Skeletal muscle tissue (tissue), 4 donors: Measurements from ENCODE around the gene ARID1B. TPM values are rescaled to one million over a fixed set of nuclear protein-coding genes. Genes with fewer than 3 reads are reported as not detected.

Experiments used
- H3K27ac ChIP-seq: one replicate; pipeline ENCODE4 v1.7.0; 2013; ENCODE audit warnings: mild to moderate bottlenecking, low read depth, low read length, inconsistent platforms
- H3K27me3 ChIP-seq, 3 donors: one replicate each; pipeline ENCODE4 v1.7.0; 2013; ENCODE audit warnings: low read length in 3 of 3; ENCODE audit not compliant: control insufficient read depth in 3 of 3, insufficient read depth in 3 of 3
- H3K36me3 ChIP-seq, 3 donors: one replicate each; pipeline ENCODE4 v1.7.0; 2013; ENCODE audit warnings: low read length in 3 of 3; ENCODE audit not compliant: control insufficient read depth in 3 of 3, insufficient read depth in 3 of 3
- H3K4me1 ChIP-seq, 3 donors: one replicate each; pipeline ENCODE4 v1.7.0; 2013; ENCODE audit warnings: low read length in 3 of 3, mild to moderate bottlenecking in 3 of 3; ENCODE audit not compliant: control insufficient read depth in 3 of 3, insufficient read depth in 3 of 3
- H3K4me3 ChIP-seq, 3 donors: one replicate each; pipeline ENCODE4 v1.7.0; 2013; ENCODE audit warnings: low read length in 3 of 3
- H3K9ac ChIP-seq, 3 donors: one replicate each; pipeline ENCODE4 v1.7.0; 2013; ENCODE audit warnings: low read length in 3 of 3, mild to moderate bottlenecking in 3 of 3, moderate library complexity in 2 of 3, low read depth in 1 of 3
- H3K9me3 ChIP-seq, 3 donors: one replicate each; pipeline ENCODE4 v1.7.0; 2013; ENCODE audit warnings: low read length in 3 of 3; ENCODE audit not compliant: control insufficient read depth in 3 of 3
- total RNA-seq: library from RNA; depleted of rRNA; stranded (reverse); fragments of >200 nt; gene quantifications from one replicate; pipeline ENCODE4 v1.2.3, GENCODE V29; 2014
- donor health status: Osteomylitis.

Gene ARID1B
- total RNA-seq, 1 donor from 2014 or later: 73.6 TPM

DNA sequence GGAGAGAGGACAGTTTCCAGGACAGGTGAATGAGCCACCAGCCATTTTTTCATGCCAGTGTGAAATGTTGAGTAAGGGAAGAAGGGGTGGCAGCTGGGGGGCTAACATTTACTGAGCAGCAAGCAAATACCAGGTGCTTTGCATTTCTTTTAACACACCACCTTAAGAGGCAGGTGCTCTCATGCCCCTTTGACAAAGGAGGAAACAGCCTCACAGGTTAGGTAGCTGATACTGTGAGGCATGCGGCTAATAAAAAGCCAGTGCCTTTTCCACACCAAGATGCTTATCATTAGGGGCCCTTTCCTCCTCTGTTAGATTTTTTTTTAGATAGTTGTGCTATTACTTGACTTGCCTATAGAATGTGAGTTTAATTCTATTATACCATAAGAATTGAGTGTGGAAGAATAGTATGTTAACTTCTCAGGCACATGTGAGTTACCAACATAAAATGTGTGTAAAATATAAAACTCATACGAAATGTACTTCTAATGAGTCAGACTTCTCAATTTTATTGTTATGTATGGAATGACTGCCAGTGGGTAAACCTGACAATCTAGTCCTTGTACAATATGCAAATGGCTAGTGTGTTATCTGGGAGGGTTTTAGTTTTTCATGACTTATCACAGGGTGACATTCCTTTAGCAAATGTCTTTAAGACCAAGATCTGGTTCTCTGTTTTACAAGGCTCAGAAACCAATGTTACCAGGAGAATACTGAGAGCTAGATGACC is 286.2 kb downstream of the ARID1B start:
- Histone ChIP-seq H3K4me1 (peaks cover 2 to 15% (median 6%) of the 10 kb centered on the region in 3 donors), H3K27me3 (no peaks in the 10 kb centered on the region), H3K36me3 (peaks cover 0 to 2% (median 0%) of the 10 kb centered on the region in 3 donors), H3K9ac (no peak overlapping the region), H3K9me3 (no peaks in the 10 kb centered on the region), H3K27ac (no peak overlapping the region), H3K4me3 (no peak overlapping the region)

DNA sequence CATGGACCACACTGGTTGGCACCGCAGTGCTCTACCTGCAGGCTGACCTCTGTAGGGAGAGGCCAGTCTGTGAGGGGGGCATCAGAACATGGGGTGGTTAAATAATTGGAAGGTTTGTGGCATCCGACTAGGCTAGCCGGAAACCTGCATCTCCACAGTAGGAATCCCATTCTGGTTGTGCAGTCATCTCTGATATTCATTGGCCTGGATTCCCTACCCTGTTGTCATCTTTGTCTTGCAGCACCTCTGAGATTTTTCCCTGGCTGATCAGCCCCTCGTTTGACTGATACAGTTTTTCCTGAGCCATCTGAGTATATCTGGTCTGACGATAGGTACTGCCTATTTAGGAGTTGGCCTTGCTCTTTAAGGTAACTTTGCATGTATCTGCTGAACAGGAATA is 286.7 kb downstream of the ARID1B start:
- no peaks in the 10 kb centered on the region for H3K27me3 ChIP-seq
- H3K4me3 ChIP-seq: no peak overlapping the region
- no peaks in the 10 kb centered on the region for H3K9me3 ChIP-seq
- H3K27ac ChIP-seq: no peak overlapping the region
- H3K9ac ChIP-seq: no peak overlapping the region
- no peaks in the 10 kb centered on the region for H3K36me3 ChIP-seq
- H3K4me1 ChIP-seq: peaks cover 2 to 16% (median 6%) of the 10 kb centered on the region in 3 donors

DNA sequence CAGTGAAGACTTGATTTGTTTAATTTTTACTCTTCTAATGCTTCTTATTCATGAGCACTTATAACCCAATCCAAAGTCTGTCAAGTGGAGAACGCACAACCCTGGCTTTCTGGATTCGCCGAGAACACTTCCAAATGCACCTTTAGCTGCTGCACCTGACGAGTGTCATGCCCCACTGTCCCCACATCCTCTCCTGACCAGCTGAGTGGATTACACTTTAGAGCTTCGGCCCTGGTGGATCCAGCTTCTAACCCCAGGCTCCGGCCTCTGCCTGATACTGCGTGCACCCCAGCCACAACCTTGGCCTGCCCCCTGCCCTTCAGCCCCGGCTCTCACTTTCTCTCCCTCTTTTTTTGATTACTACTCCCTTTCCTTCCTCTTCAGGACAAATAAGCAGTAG is 287.3 kb downstream of the ARID1B start:
- Histone ChIP-seq H3K27me3 (no peaks in the 10 kb centered on the region), H3K9ac (no peak overlapping the region), H3K9me3 (no peaks in the 10 kb centered on the region), H3K27ac (no peak overlapping the region), H3K36me3 (no peaks in the 10 kb centered on the region), H3K4me1 (peaks cover 5 to 22% (median 6%) of the 10 kb centered on the region in 3 donors), H3K4me3 (no peak overlapping the region)

DNA sequence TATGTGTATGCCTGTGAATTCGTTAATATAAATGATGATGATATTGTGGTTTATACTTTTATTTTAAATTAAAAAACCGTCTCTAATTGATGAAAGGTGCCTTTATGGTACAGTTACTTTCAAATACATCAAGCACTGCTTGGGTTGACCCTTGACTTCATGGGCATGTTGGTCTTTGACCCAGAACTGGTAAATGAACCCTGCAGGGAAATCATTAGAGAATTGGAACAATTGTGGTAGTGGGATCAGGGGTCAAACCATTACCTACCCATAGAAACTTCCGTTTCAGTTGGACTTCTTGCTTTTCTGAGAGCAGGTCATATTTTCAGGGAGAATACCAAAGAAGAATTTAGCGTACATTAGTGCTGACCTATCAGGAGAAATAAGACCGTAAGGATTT is 288.2 kb downstream of the ARID1B start:
- Histone ChIP-seq H3K27ac (no peak overlapping the region), H3K27me3 (no peaks in the 10 kb centered on the region), H3K4me1 (peaks cover under 1 to 21% (median 9%) of the 10 kb centered on the region in 3 donors), H3K9ac (no peak overlapping the region), H3K4me3 (no peak overlapping the region), H3K9me3 (no peaks in the 10 kb centered on the region), H3K36me3 (no peaks in the 10 kb centered on the region)

DNA sequence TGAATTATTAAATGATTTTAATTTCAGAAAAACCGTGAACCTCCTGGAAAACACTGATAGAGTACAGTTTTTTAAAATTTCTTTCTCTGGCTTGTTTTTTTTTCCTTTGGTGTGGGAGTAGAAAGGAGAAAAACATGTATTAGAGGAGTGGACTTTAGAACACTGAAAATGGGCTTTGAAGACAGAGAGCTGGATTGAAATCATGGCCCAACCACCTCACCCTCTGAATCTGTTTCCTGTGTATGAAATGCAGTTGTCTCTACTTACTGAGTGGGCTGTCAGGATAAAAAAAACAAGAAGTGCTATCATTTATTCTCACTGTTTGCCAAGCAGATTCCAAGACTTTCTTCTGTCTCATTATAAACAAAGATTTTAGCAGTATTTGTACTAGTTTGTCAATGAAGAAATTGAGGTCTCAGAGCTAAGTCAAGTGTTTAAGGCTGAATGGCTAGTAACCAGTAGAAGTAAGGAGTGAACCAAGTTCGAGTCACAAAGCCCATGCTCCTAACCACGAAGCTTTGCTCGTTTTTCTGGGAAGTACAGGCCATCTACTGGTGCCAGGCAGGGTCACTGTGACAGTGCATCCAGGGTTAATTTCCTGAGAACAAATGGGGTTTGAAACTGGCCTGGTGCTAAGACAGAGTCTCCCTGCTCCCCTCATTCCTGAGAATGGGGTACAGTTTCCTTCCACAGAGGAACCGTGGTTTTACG is 289.8 kb downstream of the ARID1B start:
- peaks cover 3 to 21% (median 11%) of the 10 kb centered on the region in 3 donors for H3K4me1 ChIP-seq
- H3K27ac ChIP-seq: no peak overlapping the region
- no peaks in the 10 kb centered on the region for H3K9me3 ChIP-seq

DNA sequence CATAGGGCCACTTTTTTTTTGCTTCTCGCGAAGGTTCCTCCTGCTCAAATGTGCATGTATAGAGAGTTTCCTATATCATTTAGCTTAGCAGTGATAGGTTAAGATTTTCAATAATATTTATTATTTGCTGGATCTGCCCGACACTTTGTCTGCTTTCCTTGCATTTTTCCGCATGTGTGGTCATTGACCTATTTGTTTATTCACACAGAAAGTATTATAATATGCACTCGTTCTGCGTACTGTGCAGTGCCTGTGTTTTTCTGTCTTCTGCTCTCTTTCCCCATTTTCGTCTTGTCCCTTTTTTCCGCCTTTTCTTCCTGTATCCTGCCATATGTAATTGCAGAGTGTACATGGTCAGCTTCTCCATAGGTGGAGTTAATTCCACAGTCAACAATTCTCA is 290.3 kb downstream of the ARID1B start:
- no peak overlapping the region for H3K4me3 ChIP-seq
- no peak overlapping the region for H3K9ac ChIP-seq
- H3K27me3 ChIP-seq: no peaks in the 10 kb centered on the region
- no peak overlapping the region for H3K27ac ChIP-seq
- H3K9me3 ChIP-seq: no peaks in the 10 kb centered on the region
- no peaks in the 10 kb centered on the region for H3K36me3 ChIP-seq
- H3K4me1 ChIP-seq: peaks cover 3 to 21% (median 11%) of the 10 kb centered on the region in 3 donors

More for the DNA sequence above, 289.8 kb downstream of the ARID1B start:
- no peaks in the 10 kb centered on the region for H3K27me3 ChIP-seq
- no peak overlapping the region for H3K9ac ChIP-seq
- H3K4me3 ChIP-seq: no peak overlapping the region
- H3K36me3 ChIP-seq: no peaks in the 10 kb centered on the region

DNA sequence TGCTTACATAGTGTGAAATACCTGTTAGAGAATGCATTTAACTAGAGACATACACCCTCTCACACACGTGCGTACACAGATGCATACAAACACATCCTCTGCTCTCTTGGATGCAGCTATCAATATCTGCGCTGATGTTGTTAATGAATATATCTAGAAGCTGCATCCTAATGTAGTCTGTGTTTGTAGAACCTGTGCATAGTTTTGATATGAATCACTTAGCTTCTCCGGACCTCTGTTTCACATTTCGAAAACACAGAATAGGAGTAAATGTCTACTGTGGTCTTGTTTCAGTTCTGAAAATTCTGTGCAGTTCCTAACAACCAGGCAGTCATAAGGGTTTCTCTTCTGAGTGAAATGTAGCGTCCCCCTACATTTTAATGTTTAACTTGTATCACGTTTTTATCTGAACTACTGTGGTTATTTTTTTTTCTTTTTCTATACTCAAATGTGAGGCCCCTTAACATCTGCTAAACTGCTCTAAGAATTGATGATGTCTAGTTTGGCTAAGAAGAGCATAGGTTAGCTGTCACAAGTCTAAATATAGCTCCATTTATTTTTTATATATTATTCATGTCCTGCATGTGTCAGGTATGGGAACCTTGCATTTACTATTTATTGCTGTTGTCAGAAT is 291.6 kb downstream of the ARID1B start:
- no peak overlapping the region for H3K9ac ChIP-seq
- peaks cover 3 to 21% (median 11%) of the 10 kb centered on the region in 3 donors for H3K4me1 ChIP-seq
- no peak overlapping the region for H3K27ac ChIP-seq
- no peak overlapping the region for H3K4me3 ChIP-seq
- H3K9me3 ChIP-seq: no peaks in the 10 kb centered on the region
- H3K36me3 ChIP-seq: no peaks in the 10 kb centered on the region
- H3K27me3 ChIP-seq: no peaks in the 10 kb centered on the region

DNA sequence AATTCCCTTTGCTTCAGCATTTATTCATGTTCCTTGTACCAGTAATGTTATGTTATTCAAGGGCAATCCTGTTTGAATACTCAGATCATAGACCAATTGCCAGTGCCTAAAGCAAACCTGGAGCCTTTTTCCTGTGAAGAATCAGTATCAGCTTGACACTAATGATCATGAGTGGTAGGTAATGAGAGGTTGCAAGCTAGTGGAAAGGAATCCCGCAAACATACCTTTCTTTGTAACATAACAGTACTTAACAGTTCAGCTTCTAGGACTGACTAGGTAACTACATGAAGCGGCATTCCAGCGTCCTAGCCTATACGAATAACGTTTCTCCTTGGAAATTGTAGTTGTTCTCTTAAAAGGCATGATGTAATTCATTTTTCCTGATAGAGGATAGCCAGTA is 292.4 kb downstream of the ARID1B start:
- H3K36me3 ChIP-seq: no peaks in the 10 kb centered on the region
- H3K4me1 ChIP-seq: peaks cover 3 to 21% (median 11%) of the 10 kb centered on the region in 3 donors
- no peak overlapping the region for H3K27ac ChIP-seq
- no peaks in the 10 kb centered on the region for H3K9me3 ChIP-seq
- H3K4me3 ChIP-seq: no peak overlapping the region
- no peak overlapping the region for H3K9ac ChIP-seq
- no peaks in the 10 kb centered on the region for H3K27me3 ChIP-seq

DNA sequence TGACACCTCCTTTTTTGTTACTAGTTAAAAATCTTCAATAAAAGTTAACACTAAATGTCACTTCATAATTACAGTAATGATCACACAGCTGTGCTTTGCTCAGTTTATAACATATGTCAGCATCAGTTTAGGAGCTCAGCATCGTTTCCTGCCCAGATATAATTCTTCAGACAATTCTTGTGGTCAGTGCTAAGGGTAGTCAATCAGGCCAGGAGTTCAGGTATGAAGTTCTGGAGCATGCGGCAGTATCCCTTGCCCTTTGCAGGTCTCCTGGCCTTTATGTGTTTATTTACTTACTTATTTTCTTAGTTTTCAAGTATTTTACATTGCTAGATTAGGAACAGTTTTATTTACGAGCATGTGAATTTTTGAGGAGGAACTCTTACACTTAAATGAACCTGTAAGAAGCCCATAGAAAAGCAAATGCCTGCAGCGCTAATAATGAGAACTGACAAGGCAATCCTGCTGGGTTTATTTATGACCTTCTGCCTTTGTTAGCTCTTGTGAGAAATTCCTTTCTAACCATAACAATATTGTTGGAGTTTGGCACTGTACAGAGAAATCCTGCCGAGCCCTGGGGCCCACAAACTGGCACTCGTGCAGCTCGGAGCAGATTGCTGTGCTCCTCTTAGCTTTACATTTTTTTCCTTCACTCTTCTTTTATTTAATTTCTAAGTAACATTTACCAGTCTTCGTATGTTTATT is 293.4 kb downstream of the ARID1B start:
- no peak overlapping the region for H3K4me3 ChIP-seq
- H3K27me3 ChIP-seq: no peaks in the 10 kb centered on the region
- H3K27ac ChIP-seq: no peak overlapping the region
- H3K9ac ChIP-seq: no peak overlapping the region
- H3K36me3 ChIP-seq: no peaks in the 10 kb centered on the region
- H3K9me3 ChIP-seq: no peaks in the 10 kb centered on the region
- H3K4me1 ChIP-seq: peaks cover 3 to 21% (median 11%) of the 10 kb centered on the region in 3 donors
